Vagina (tissue), 2 donors: Measurements from ENCODE around the gene THADA.

Experiments
- POLR2A ChIP-seq, 2 donors: fragments of 450-650 bp; IDR thresholded peaks; one replicate each; pipeline ENCODE4 v1.6.1; 2017; ENCODE audit warnings: antibody characterized with exemption in 2 of 2, mild to moderate bottlenecking in 2 of 2, moderate library complexity in 2 of 2
- POLR2AphosphoS5 ChIP-seq, 2 donors: sonication (generic); formaldehyde crosslinking; IDR thresholded peaks; one replicate each; pipeline ENCODE4 v1.9.0; 2017; ENCODE audit warnings: antibody characterized with exemption in 2 of 2, mild to moderate bottlenecking in 2 of 2, low read depth in 1 of 2; ENCODE audit not compliant: insufficient read depth in 1 of 2
- TF ChIP-seq, protein P1 (sequence below), 3 experiments: fragments of 450-650 bp in 2 of 3; fragments of 200-600 bp in 1 of 3; sonication (generic) in 1 of 3; IDR thresholded peaks; one replicate each; pipeline ENCODE4 v1.5.1; 2017 to 2019; ENCODE audit warnings: antibody characterized with exemption in 3 of 3, mild to moderate bottlenecking in 2 of 3, moderate library complexity in 2 of 3

- TF ChIP-seq POLR2AphosphoS5 (IDR thresholded peaks at IDR 0.05; ENCODE audit: insufficient read depth in 1 of 2, low read depth in 1 of 2) (no peak), POLR2A (IDR thresholded peaks at IDR 0.05) (no peak)
- TF ChIP-seq, protein P1, sequence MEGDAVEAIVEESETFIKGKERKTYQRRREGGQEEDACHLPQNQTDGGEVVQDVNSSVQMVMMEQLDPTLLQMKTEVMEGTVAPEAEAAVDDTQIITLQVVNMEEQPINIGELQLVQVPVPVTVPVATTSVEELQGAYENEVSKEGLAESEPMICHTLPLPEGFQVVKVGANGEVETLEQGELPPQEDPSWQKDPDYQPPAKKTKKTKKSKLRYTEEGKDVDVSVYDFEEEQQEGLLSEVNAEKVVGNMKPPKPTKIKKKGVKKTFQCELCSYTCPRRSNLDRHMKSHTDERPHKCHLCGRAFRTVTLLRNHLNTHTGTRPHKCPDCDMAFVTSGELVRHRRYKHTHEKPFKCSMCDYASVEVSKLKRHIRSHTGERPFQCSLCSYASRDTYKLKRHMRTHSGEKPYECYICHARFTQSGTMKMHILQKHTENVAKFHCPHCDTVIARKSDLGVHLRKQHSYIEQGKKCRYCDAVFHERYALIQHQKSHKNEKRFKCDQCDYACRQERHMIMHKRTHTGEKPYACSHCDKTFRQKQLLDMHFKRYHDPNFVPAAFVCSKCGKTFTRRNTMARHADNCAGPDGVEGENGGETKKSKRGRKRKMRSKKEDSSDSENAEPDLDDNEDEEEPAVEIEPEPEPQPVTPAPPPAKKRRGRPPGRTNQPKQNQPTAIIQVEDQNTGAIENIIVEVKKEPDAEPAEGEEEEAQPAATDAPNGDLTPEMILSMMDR (IDR thresholded peaks at IDR 0.05): no peak
These were observed 201.9 kb downstream of the THADA start for GRCh38 chr2:43393918-43394317.
